GM12865 (cell line): ENCODE measurements around the gene ABCA4.
"Not testable (repeated sequence)": the region's sequence is repeated elsewhere in the genome, so short reads cannot be mapped to it uniquely, and the experiment has no call there.

Source experiments
- DNase-seq: peaks from one replicate; pipeline ENCODE4 v3.0.0; 2010; ENCODE audit warnings: low read depth
- H3K4me3 ChIP-seq: 2 replicates; pipeline ENCODE4 v1.5.1; 2011; ENCODE audit warnings: mild to moderate bottlenecking, low read depth, low read length, control low read depth
- TF ChIP-seq, protein P1 (sequence below): IDR thresholded peaks from 2 replicates; pipeline ENCODE4 v1.5.1; 2011; ENCODE audit warnings: low read length, control low read depth, low read depth, inconsistent platforms; ENCODE audit not compliant: insufficient read depth; ENCODE audit errors: missing control alignments

Gene ABCA4

DNA sequence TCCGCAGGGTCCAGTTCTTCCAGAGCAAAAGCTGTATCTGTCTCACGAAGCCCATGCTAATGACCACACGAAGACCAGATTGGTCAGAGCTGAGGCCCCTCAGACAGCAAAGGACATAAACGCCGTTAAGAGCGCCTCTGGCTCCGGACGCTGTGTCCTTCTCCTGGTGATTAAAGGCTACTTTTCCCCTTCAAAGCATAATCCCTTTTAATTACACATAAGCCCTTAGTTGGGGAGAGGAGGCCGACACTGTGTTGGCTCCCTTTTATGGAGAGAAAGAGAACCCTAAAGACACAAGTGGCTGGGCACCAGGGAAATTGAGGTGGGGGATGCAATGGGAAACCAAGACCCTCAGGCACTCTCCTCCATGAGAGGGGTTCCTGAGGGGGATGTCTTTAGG, at the start of gene ABCA4:
Gene ABCA4 (minus strand): TSS at position 158 of the 400 bp plus-strand sequence. CDS start 103 bp downstream, at position 55.
- TF ChIP-seq, protein P1, sequence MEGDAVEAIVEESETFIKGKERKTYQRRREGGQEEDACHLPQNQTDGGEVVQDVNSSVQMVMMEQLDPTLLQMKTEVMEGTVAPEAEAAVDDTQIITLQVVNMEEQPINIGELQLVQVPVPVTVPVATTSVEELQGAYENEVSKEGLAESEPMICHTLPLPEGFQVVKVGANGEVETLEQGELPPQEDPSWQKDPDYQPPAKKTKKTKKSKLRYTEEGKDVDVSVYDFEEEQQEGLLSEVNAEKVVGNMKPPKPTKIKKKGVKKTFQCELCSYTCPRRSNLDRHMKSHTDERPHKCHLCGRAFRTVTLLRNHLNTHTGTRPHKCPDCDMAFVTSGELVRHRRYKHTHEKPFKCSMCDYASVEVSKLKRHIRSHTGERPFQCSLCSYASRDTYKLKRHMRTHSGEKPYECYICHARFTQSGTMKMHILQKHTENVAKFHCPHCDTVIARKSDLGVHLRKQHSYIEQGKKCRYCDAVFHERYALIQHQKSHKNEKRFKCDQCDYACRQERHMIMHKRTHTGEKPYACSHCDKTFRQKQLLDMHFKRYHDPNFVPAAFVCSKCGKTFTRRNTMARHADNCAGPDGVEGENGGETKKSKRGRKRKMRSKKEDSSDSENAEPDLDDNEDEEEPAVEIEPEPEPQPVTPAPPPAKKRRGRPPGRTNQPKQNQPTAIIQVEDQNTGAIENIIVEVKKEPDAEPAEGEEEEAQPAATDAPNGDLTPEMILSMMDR = no peak

DNA sequence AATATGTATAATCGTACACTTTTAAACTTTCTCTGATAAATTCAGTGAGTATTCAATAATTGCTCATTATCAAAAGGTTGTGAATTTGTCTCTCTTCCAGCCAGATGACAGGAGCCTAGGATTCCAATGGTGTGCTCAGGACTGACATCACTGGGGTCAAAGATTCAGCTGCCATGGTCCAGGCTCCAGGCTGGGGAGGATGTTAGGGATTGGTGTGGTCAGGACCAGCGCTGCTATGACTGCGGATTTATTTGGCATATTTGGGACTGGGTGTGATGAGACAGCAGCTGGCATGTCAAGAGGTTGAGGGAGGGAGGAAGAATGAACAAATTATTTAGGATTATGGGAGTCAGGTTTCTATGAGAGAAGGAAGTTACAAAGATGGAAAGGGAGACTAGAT, 48.2 kb upstream of the ABCA4 start:
- TF ChIP-seq, protein P1 = no peak
- no peak overlapping the region for H3K4me3 ChIP-seq
- DNase-seq = no peak

More for the DNA sequence above, at the start of gene ABCA4:
- H3K4me3 ChIP-seq = no peak within 1 kb of the TSS
- no peak for DNase-seq

DNA sequence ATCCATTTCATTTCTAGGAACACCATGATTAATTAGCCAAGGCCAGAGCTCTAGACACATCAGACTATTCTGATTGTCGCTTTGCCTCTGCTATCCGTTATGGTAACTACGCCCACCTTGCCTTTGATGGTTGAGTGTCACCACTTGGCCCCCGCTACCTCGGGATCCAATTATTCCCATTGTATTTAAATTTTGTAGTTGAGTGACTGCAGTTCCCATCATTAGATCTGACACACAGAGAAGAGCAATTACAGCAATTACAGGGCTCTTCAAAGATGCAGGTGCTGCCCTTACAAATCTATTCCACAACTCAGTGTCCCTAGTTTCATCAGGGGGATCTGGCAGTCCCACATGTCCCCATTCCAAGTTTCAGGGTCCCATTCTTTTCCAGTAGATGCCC, 44.9 kb upstream of the ABCA4 start:
- TF ChIP-seq, protein P1 = no peak
- DNase-seq = no peak
- H3K4me3 ChIP-seq = no peak overlapping the region

DNA sequence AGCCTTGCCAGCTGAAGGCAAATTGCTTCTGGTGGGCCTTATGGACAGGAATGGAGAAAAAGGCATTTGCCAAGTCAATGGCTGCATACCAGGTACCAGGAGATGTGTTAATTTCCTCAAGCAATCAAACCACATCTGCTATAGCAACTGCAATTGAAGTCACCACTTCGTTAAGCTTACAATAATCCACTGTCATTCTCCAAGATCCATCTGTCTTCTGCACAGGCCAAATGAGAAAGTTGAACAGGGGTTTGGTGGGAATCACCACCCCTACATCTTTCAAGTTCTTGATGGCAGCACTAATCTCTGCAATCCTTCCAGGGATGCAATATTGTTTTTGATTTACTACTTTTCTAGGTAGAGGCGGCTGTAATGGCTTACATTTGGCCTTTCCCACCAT, 43.9 kb upstream of the ABCA4 start:
- DNase-seq, H3K4me3 ChIP-seq: not testable (repeated sequence)

DNA sequence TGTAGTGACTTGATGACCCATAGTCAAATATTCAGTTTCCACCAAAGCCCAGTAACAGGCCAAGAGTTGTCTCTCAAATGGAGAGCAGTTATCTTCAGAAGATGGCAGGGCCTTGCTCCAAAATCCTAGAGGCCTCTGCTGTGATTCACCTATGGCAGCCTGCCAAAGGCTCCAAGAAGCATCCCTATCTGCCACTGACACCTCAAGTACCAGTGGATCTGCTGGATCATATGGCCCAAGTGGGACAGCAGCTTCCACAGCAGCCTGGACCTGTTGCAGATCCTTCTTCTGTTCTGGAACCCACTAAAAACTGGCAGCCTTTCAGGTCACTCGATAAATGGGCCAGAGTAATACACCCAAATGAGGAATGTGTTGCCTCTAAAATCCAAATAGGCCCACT, 43.2 kb upstream of the ABCA4 start:
- H3K4me3 ChIP-seq, DNase-seq: not testable (repeated sequence)

DNA sequence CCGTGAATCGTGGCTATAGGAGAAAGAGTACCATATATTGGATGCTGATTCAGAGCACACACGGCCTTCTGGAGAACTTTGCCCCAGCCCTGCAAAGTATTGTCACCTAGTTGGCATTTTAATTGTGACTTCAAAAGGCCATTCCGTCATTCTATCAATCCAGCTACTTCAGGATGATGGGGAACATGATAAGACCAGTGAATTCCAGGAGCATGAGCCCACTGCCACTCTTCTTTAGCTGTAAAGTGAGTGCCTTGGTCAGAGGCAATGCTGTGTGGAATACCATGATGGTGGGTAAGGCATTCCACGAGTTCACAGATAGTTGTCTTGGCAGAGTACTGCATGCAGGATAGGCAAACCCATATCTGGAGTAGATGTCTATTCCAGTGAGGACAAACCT, 42.3 kb upstream of the ABCA4 start:
- H3K4me3 ChIP-seq, DNase-seq: not testable (repeated sequence)

DNA sequence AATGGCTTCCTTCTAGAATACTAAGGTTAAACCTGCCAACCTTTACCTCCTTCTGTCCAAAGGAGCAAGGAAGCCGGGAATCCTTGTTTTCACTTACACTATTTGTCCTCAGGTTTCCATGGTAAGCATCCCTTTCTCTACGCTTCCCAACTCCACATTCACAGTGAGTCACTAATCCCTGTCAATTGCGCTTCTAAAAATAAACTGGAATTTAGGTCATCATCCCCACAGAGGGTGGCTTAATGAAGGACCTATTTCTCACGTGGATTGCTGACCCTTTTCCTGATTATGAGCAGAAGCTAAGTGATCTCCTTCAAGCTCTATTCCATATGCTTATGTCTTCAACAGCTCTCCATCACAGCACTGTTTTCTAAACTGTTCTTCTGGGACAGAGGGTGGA, 39.9 kb upstream of the ABCA4 start:
- H3K4me3 ChIP-seq = no peak overlapping the region
- TF ChIP-seq, protein P1 = no peak
- DNase-seq = no peak

DNA sequence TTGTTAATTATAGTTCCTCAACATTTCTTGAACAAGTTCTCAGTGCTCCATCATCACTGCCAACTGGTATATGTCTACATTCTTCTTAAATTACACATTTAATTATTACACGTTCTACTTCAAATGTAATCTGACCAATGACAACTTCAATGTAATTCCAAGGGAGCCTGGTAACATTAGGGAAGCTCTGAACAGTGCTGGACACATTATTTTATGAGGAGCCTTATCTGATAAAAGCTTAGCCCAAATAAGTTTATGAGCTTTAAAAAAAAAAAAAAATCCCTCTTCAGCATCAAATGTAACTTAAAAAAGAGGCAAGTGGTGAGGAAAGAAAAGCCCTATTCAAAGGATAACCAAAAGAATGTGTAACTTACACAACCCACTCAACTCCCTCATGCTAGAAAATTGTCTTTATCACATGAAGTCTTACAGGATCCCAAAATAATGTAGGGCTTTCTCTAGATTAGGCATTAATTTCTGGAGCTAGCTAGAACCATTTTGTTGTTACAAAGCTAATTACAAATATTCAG, 35.2 kb upstream of the ABCA4 start:
- DNase-seq = no peak
- TF ChIP-seq, protein P1 = no peak
- no peak overlapping the region for H3K4me3 ChIP-seq

DNA sequence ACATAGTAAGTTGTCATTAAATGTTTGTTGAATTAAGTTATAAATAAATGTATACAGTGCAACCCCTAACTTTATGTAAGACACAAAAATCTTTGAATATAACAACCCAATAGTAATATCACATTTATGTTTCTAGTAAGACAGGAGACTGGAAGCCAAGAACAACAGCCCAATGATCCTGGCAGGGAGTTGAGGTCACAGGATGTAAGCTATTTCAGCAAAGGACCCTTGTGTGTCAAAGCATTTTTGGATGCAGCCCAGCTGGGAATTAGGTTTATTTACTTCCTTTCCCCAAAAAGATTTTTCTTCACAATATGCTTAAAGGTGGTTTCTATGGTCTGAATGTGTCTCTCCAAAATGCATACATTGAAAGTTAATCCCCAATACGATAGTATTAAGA, 34.0 kb upstream of the ABCA4 start:
- no peak for DNase-seq
- TF ChIP-seq, protein P1 = no peak
- no peak overlapping the region for H3K4me3 ChIP-seq
